Measurements from ENCODE around the gene HCFC1.

The HCFC1 gene

DNA sequence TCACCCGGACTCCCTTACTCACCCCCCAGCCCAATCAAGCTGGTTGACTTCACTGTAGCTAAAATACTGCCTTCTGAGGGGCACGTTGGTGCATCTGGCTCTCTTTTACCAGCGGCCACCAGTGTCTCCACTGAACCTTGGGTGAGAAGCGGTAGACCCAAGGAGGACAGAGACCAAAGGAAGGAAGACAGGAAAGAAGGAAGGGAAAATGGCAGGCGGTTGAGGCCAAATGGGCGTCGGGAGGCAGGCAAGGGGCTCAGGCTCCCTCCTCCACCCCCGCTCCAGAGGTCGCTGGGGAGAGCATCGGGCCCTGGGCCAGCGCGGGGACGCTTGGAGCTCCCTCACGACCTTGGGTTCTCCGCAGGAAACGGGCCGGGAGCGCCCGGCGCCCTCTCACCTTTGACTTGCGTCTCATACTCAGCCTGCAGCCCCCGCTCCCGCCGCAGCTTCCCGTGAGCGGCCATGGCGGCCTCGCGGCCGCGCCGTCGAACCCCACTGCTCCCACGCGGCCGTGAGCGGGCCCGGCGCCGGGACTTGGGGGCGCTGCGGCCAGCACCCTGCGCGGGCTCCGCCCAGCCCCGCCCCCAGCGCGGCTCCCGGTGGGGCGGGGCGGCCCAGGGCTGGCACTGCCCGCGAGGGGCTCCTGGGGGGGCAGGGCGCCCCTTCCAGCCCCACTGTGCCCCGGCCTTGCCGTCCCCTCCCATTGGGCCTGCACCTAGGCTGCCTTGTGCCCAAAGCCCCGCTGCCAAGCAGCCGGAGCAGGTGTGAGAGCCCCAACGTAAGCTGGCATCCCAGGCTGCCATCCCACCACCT is 45.7 kb downstream of the HCFC1 start, which contains the start of gene ARHGAP4:
Gene ARHGAP4 (minus strand): TSS at position 526 of the 813 bp plus-strand sequence. CDS start 62 bp downstream, at position 464.
- Mint-ChIP-seq H3K27ac (peak within 1 kb of the TSS; percentile 97), H3K4me1 (ENCODE audit: low read depth) (peaks cover 76% of the 10 kb centered on the region)
- peak; percentile 72 for DNase-seq

GRCh38 chrX:153925387-153925738 is 46.3 kb downstream of the HCFC1 start:
- peak overlapping the region; percentile 91 for H3K4me3 Mint-ChIP-seq
- H3K4me1 Mint-ChIP-seq (ENCODE audit: low read depth): peaks cover 72% of the 10 kb centered on the region
- H3K27ac Mint-ChIP-seq: peak overlapping the region; percentile 97
- no peaks in the 10 kb centered on the region for H3K9me3 Mint-ChIP-seq
- no peak for DNase-seq
- peaks cover 63% of the 10 kb centered on the region for H3K36me3 Mint-ChIP-seq (ENCODE audit: low read depth)
- H3K27me3 Mint-ChIP-seq: peaks cover 14% of the 10 kb centered on the region

More for the DNA sequence above, 45.7 kb downstream of the HCFC1 start, which contains the start of gene ARHGAP4:
- Mint-ChIP-seq H3K9me3 (no peaks in the 10 kb centered on the region), H3K4me3 (peak within 1 kb of the TSS; percentile 91), H3K27me3 (peaks cover 13% of the 10 kb centered on the region), H3K36me3 (ENCODE audit: low read depth) (peaks cover 64% of the 10 kb centered on the region)

DNA sequence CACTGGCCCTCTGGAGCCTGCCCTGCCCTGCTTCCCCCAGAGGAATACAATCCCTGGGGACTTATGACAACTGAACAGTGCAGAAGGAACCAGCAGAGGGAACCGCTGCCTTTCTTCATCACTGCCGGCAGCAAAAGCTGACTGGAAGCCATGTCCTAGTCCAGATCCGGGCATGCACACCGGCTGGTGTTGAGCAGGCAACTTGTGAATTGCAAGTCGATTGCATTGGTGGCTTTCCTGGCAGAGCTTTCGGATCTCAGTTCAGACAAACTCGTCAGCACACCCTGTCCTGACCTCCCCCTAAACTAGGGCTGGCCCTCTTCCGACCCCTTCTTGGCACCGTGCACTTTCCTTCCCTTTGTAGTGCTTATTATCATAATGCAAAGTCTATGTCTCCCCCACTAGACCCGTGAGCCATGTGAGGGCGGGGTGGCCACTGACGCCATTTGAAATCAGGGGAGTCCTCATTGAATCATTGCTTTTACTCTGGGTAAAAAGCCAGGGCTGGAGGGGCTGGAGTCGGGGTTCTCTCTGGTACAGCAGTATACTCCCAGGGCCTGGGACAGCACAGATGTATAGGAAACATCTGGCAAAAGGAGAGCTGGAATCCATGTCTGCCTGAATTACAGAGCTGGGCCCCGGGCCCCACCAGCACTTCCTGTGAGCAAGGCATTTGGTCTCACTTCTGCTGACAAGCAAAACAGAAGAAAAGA is 47.3 kb downstream of the HCFC1 start:
- Mint-ChIP-seq H3K27ac (peak overlapping the region; percentile 97), H3K36me3 (ENCODE audit: low read depth) (peaks cover 60% of the 10 kb centered on the region), H3K9me3 (no peaks in the 10 kb centered on the region), H3K4me3 (peak overlapping the region; percentile 91), H3K27me3 (peaks cover 22% of the 10 kb centered on the region), H3K4me1 (ENCODE audit: low read depth) (peaks cover 66% of the 10 kb centered on the region)
- DNase-seq: no peak

- Mint-ChIP-seq H3K27me3 (peaks cover 27% of the 10 kb centered on the region), H3K9me3 (no peaks in the 10 kb centered on the region)
- DNase-seq: no peak
These were observed 48.4 kb downstream of the HCFC1 start for GRCh38 chrX:153922932-153923857.

GRCh38 chrX:153921511-153922446 is 49.8 kb downstream of the HCFC1 start:
- Mint-ChIP-seq H3K27me3 (peaks cover 34% of the 10 kb centered on the region), H3K9me3 (no peaks in the 10 kb centered on the region), H3K27ac (peak overlapping the region; percentile 97), H3K4me1 (ENCODE audit: low read depth) (peaks cover 47% of the 10 kb centered on the region), H3K4me3 (peak overlapping the region; percentile 91), H3K36me3 (ENCODE audit: low read depth) (peaks cover 67% of the 10 kb centered on the region)
- DNase-seq: no peak

More at GRCh38 chrX:153922932-153923857, 48.4 kb downstream of the HCFC1 start:
- peak overlapping the region; percentile 97 for H3K27ac Mint-ChIP-seq
- peak overlapping the region; percentile 91 for H3K4me3 Mint-ChIP-seq
- H3K36me3 Mint-ChIP-seq (ENCODE audit: low read depth): peaks cover 64% of the 10 kb centered on the region
- H3K4me1 Mint-ChIP-seq (ENCODE audit: low read depth): peaks cover 57% of the 10 kb centered on the region

DNA sequence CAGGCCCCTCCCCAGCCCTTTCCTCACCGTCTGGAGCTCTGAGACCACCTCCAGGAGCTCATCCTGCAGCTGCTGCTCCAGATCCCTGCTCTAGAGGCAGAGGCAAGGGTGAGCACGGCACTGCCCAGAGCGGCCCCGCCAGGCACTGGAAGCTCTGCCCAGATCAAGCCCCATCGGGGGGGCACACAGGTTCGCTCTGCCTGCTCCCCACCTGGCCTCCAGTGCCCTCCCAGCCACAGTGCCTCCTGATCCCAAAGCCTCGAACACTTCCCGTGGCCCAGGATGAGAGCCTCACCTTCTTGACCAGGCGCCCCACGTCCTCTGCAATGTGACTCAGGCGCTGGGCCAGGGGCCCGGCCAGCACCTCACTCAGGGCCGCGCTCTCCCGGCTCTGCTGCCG is 50.5 kb downstream of the HCFC1 start:
- H3K36me3 Mint-ChIP-seq (ENCODE audit: low read depth): peaks cover 73% of the 10 kb centered on the region
- no peak overlapping the region for H3K27ac Mint-ChIP-seq
- H3K9me3 Mint-ChIP-seq: no peaks in the 10 kb centered on the region
- no peak overlapping the region for H3K4me3 Mint-ChIP-seq
- H3K27me3 Mint-ChIP-seq: peaks cover 37% of the 10 kb centered on the region
- H3K4me1 Mint-ChIP-seq (ENCODE audit: low read depth): peaks cover 42% of the 10 kb centered on the region
- DNase-seq: no peak

GRCh38 chrX:153920546-153920945 is 51.1 kb downstream of the HCFC1 start:
- H3K9me3 Mint-ChIP-seq: no peaks in the 10 kb centered on the region
- peaks cover 76% of the 10 kb centered on the region for H3K36me3 Mint-ChIP-seq (ENCODE audit: low read depth)
- peaks cover 41% of the 10 kb centered on the region for H3K27me3 Mint-ChIP-seq
- no peak for DNase-seq
- H3K4me1 Mint-ChIP-seq (ENCODE audit: low read depth): peaks cover 39% of the 10 kb centered on the region
- H3K4me3 Mint-ChIP-seq: no peak overlapping the region
- no peak overlapping the region for H3K27ac Mint-ChIP-seq

- no peak for DNase-seq
- Mint-ChIP-seq H3K4me3 (no peak overlapping the region), H3K4me1 (ENCODE audit: low read depth) (peaks cover 27% of the 10 kb centered on the region), H3K27me3 (peaks cover 43% of the 10 kb centered on the region), H3K27ac (no peak overlapping the region), H3K36me3 (ENCODE audit: low read depth) (peaks cover 72% of the 10 kb centered on the region), H3K9me3 (no peaks in the 10 kb centered on the region)
These were observed 52.3 kb downstream of the HCFC1 start for GRCh38 chrX:153919281-153919680.

- H3K36me3 Mint-ChIP-seq (ENCODE audit: low read depth): peaks cover 66% of the 10 kb centered on the region
- H3K4me1 Mint-ChIP-seq (ENCODE audit: low read depth): peaks cover 17% of the 10 kb centered on the region
- H3K4me3 Mint-ChIP-seq: no peak overlapping the region
- no peaks in the 10 kb centered on the region for H3K9me3 Mint-ChIP-seq
- no peak for DNase-seq
- H3K27ac Mint-ChIP-seq: no peak overlapping the region
- peaks cover 37% of the 10 kb centered on the region for H3K27me3 Mint-ChIP-seq
These were observed 53.7 kb downstream of the HCFC1 start for GRCh38 chrX:153917869-153918268.

DNA sequence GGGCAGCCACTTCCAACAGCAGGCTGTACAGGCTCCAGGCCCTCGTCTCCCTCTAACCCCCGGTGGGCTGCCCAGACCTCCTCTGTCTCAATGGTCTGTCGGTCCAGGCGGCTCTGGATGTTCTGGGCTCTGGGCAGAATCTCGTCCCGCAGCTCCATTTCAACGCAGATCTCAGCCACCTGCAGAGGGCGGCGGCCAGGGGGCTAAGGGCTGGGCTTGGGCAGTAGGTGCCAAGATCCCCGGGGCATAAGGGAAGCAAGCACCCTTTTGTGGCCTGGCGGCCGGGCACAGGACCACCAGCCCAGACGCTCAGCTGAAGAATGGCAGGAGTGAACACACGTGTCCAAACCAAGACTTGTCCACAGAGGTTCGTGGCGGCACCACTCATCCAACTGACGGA is 57.9 kb downstream of the HCFC1 start:
- peaks cover 67% of the 10 kb centered on the region for H3K36me3 Mint-ChIP-seq (ENCODE audit: low read depth)
- H3K9me3 Mint-ChIP-seq: no peaks in the 10 kb centered on the region
- no peak overlapping the region for H3K27ac Mint-ChIP-seq
- peaks cover 24% of the 10 kb centered on the region for H3K27me3 Mint-ChIP-seq
- H3K4me3 Mint-ChIP-seq: no peak overlapping the region
- peaks cover 6% of the 10 kb centered on the region for H3K4me1 Mint-ChIP-seq (ENCODE audit: low read depth)
- no peak for DNase-seq

- H3K4me1 Mint-ChIP-seq (ENCODE audit: low read depth): peaks cover 6% of the 10 kb centered on the region
- H3K36me3 Mint-ChIP-seq (ENCODE audit: low read depth): peaks cover 67% of the 10 kb centered on the region
- H3K27ac Mint-ChIP-seq: no peak overlapping the region
- no peak overlapping the region for H3K4me3 Mint-ChIP-seq
- no peak for DNase-seq
- no peaks in the 10 kb centered on the region for H3K9me3 Mint-ChIP-seq
- peaks cover 28% of the 10 kb centered on the region for H3K27me3 Mint-ChIP-seq
These were observed 58.4 kb downstream of the HCFC1 start for GRCh38 chrX:153913211-153913610.

DNA sequence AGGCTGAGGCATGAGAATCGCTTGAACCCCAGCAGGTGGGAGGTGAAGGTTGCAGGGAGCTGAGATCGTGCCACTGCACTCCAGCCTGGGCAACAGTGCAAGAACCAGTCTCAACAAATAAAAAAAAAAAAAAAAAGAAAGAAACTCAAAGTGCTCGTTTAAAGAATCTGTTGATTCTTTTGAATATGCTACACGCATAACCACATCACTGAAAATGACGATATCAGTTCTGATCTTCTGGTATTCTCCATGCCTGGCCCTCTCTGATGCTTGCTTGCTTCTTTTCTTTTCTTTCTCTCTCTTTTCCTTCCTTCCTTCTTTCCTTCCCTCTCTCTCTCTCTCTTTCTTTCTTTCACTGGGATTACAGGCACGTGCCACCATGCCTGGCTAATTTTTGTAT is 59.8 kb downstream of the HCFC1 start:
- Mint-ChIP-seq H3K27me3 (peaks cover 26% of the 10 kb centered on the region), H3K27ac (peak overlapping the region; percentile 77), H3K9me3 (no peaks in the 10 kb centered on the region), H3K36me3 (ENCODE audit: low read depth) (peaks cover 65% of the 10 kb centered on the region), H3K4me1 (ENCODE audit: low read depth) (peaks cover 6% of the 10 kb centered on the region), H3K4me3 (no peak overlapping the region)
- no peak for DNase-seq

GRCh38 chrX:153910446-153910845 is 61.2 kb downstream of the HCFC1 start:
- Mint-ChIP-seq H3K27me3 (peaks cover 19% of the 10 kb centered on the region), H3K4me3 (no peak overlapping the region), H3K4me1 (ENCODE audit: low read depth) (peaks cover 17% of the 10 kb centered on the region), H3K36me3 (ENCODE audit: low read depth) (peaks cover 60% of the 10 kb centered on the region), H3K9me3 (no peaks in the 10 kb centered on the region), H3K27ac (no peak overlapping the region)
- no peak for DNase-seq
